ENCODE results near the gene TNFRSF18. TPM values are rescaled to one million over a fixed set of nuclear protein-coding genes. Genes with fewer than 3 reads are reported as not detected.
"Not testable (repeated sequence)": the region's sequence is repeated elsewhere in the genome, so short reads cannot be mapped to it uniquely, and the experiment has no call there.

TNFRSF18 gene
- total RNA-seq, 2 experiments from 2014 or later = not detected

GRCh38 chr1:1250786-1251284, 44.4 kb upstream of the TNFRSF18 start:
- no peaks in the 10 kb centered on the region for H3K9me3 ChIP-seq (ENCODE audit: low read length)
- peak; percentile 55 for DNase-seq (ENCODE audit: low spot score)
- H3K4me3 ChIP-seq (ENCODE audit: low read depth, low read length, poor library complexity, severe bottlenecking) = no peak overlapping the region
- H3K27ac ChIP-seq (ENCODE audit: low read depth, low read length, poor library complexity, severe bottlenecking) = no peak overlapping the region
- intact Hi-C loops (cut with micrococcal nuclease; ENCODE audit: unreplicated experiment) = no loop called here
- peak overlapping the region; percentile 20; the same call in 1 of the 2 replicates for H3K4me2 ChIP-seq (ENCODE audit: low read length)
- no peak for TF ChIP-seq CTCF (conservative IDR thresholded peaks at IDR 0.05; ENCODE audit: low read length)
- no peak for TF ChIP-seq EZH2phosphoT487 (IDR thresholded peaks at IDR 0.05; ENCODE audit: borderline replicate concordance, low read depth, low read length)
- ChIA-PET CTCF (ENCODE audit: unreplicated experiment) (interaction anchor here (0.6 kb wide), 1 partner anchor 171 kb away, joined by 3 read pairs; no protein-coding TSS in a partner anchor), POLR2A (no interaction called here)
- H3K79me2 ChIP-seq (ENCODE audit: insufficient read depth, low read depth, low read length) = no peaks in the 10 kb centered on the region
- no peaks in the 10 kb centered on the region for H3K9me2 ChIP-seq (ENCODE audit: insufficient read depth, low read length)
- H3K4me1 ChIP-seq (ENCODE audit: insufficient read depth, low read length, poor library complexity, severe bottlenecking) = peaks cover 9% of the 10 kb centered on the region
- no peak overlapping the region for H2AFZ ChIP-seq (ENCODE audit: low read length)
- peaks cover 36% of the 10 kb centered on the region for H3K36me3 ChIP-seq (ENCODE audit: insufficient read depth, low read length)
- no peaks in the 10 kb centered on the region for H4K20me1 ChIP-seq (ENCODE audit: insufficient read depth, low read length)
- BruUV-seq (replicated peaks) = no TSS peak

- BruUV-seq (replicated peaks) = not testable (repeated sequence)
These were observed 41.9 kb upstream of the TNFRSF18 start for GRCh38 chr1:1248009-1248913.

GRCh38 chr1:1247341-1247913, 41.0 kb upstream of the TNFRSF18 start:
- ChIA-PET POLR2A (no interaction called here), CTCF (ENCODE audit: unreplicated experiment) (no interaction called here)
- Histone ChIP-seq H3K4me1 (ENCODE audit: insufficient read depth, low read length, poor library complexity, severe bottlenecking) (peaks cover 9% of the 10 kb centered on the region), H4K20me1 (ENCODE audit: insufficient read depth, low read length) (no peaks in the 10 kb centered on the region), H3K4me2 (ENCODE audit: low read length) (no peak overlapping the region), H3K4me3 (ENCODE audit: low read depth, low read length, poor library complexity, severe bottlenecking) (no peak overlapping the region), H3K79me2 (ENCODE audit: insufficient read depth, low read depth, low read length) (no peaks in the 10 kb centered on the region), H3K36me3 (ENCODE audit: insufficient read depth, low read length) (0 out of 2 replicates have a peak, but pooled peaks cover 5% of the 10 kb centered on the region), H3K27ac (ENCODE audit: low read depth, low read length, poor library complexity, severe bottlenecking) (no peak overlapping the region), H2AFZ (ENCODE audit: low read length) (no peak overlapping the region), H3K9me3 (ENCODE audit: low read length) (no peaks in the 10 kb centered on the region), H3K9me2 (ENCODE audit: insufficient read depth, low read length) (no peaks in the 10 kb centered on the region)
- DNase-seq (ENCODE audit: low spot score) = no peak
- TF ChIP-seq CTCF (conservative IDR thresholded peaks at IDR 0.05; ENCODE audit: low read length) = no peak
- no peak for TF ChIP-seq EZH2phosphoT487 (IDR thresholded peaks at IDR 0.05; ENCODE audit: borderline replicate concordance, low read depth, low read length)
- no TSS peak for BruUV-seq (replicated peaks)
- intact Hi-C loops (cut with micrococcal nuclease; ENCODE audit: unreplicated experiment) = no loop called here

More at GRCh38 chr1:1248009-1248913, 41.9 kb upstream of the TNFRSF18 start:
- H3K79me2 ChIP-seq (ENCODE audit: insufficient read depth, low read depth, low read length); H3K4me1 ChIP-seq (ENCODE audit: insufficient read depth, low read length, poor library complexity, severe bottlenecking); H3K4me2 ChIP-seq (ENCODE audit: low read length); H3K4me3 ChIP-seq (ENCODE audit: low read depth, low read length, poor library complexity, severe bottlenecking); CTCF ChIA-PET (ENCODE audit: unreplicated experiment); POLR2A ChIA-PET; H3K27ac ChIP-seq (ENCODE audit: low read depth, low read length, poor library complexity, severe bottlenecking); H2AFZ ChIP-seq (ENCODE audit: low read length); DNase-seq (ENCODE audit: low spot score); intact Hi-C loops (cut with micrococcal nuclease; ENCODE audit: unreplicated experiment); H3K9me3 ChIP-seq (ENCODE audit: low read length); H4K20me1 ChIP-seq (ENCODE audit: insufficient read depth, low read length); H3K9me2 ChIP-seq (ENCODE audit: insufficient read depth, low read length): not testable (repeated sequence)
- peaks cover 11% of the 10 kb centered on the region; the same call in 1 of the 2 replicates for H3K36me3 ChIP-seq (ENCODE audit: insufficient read depth, low read length)

All from OCI-LY7 (cell line).